GM18511 (cell line): Measurements from ENCODE around the gene AKR7A3.
"Not testable (repeated sequence)": the region's sequence is repeated elsewhere in the genome, so short reads cannot be mapped to it uniquely, and the experiment has no call there.

Experiments
- ATAC-seq: cut with Tn5 transposase; IDR thresholded peaks from one replicate; pipeline ENCODE4 v1.9.1; 2021; ENCODE audit warnings: mild to moderate bottlenecking, moderate library complexity; ENCODE audit not compliant: unreplicated experiment

Gene AKR7A3

DNA sequence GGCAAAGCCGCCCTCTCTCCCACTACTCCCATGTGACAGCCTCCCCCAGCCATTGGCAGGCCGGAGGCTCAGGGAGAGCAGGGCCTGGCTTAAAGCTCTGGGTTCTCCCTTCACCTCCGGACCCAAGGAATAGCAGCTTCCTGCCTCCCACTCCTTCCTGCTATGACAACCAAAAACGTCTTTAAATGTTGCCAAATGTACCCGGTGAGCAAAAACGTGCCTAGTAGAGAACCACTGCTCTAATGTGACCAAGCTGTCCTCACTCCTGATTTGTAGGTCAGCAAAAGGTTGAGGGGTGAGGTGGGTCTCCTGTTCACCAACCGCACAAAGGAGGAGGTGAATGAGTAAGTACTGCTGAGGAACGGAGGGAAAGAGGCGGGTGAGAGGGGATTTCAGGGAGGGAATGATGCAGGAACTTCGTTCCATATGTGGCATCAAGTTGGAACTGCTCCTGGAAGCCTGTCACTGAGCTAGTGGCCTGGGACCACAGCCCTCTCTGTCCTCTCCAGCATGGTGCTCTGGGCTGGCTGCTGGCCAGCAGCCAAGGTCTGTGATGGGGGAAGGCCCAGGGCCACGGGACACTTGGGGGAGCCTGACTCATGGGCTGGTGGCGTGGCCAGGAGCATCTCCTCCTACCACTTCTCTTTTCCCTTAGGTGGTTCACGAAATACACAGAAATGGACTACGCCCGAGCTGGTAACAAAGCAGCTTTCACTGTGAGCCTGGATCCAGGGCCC lies 31.2 kb downstream of the AKR7A3 start:
- ATAC-seq = no peak

DNA sequence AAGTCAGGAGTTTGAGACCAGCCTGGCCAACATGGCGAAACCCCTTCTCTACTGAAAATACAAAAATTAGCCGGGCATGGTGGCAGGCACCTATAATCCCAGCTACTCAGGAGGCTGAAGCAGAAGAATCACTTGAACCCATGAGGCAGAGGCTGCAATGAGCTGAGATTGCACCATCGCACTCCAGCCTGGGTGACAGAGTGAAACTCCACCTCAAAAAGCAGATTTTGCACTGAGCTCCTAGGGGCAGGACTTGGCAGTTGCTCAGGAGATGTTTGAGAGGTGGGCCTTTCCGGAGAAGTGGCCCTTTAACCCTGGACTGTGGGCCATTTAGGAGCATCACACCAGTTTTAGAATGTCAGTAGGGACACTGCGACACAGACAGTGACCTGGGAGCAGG lies 32.3 kb downstream of the AKR7A3 start:
- not testable (repeated sequence) for ATAC-seq

DNA sequence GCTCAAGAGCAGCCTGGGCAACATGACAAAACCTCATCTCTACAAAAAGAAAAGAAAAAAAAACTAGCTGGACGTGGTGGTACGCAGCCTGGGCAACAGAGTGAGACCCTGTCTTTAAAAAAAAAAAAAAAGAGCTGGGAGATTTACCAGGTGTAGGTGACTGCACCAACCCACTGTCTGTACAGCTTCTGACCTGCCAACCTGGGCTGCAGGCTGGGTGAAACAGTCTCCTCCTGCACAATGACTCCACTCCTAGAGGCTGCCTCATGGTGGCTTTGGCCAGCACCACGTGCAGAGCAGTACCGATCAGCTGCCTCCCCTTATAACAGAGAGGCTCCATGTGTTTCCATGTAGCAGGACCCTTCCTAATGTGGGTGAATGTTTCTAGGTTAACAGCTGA lies 33.3 kb downstream of the AKR7A3 start:
- ATAC-seq = no peak

DNA sequence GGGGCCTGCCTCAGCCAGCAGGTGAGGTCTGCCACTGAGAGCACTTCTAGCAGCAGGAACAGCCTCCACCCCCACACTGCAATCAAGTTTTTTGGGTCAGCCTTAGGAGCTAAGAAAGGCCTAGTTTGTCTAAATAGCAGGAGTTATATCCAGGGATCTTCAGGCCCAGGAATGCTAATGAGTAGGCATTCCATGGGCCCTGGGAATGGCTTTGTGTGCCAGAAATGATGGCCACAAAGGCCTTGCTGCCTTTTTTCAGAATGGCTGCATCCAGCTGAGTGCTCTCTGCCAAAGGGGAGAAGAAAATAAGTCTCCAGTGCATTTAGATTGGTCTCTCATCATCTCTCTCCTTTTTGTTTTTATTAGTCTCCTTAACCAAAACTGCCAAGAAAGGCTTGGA lies 34.2 kb downstream of the AKR7A3 start:
- ATAC-seq = no peak

DNA sequence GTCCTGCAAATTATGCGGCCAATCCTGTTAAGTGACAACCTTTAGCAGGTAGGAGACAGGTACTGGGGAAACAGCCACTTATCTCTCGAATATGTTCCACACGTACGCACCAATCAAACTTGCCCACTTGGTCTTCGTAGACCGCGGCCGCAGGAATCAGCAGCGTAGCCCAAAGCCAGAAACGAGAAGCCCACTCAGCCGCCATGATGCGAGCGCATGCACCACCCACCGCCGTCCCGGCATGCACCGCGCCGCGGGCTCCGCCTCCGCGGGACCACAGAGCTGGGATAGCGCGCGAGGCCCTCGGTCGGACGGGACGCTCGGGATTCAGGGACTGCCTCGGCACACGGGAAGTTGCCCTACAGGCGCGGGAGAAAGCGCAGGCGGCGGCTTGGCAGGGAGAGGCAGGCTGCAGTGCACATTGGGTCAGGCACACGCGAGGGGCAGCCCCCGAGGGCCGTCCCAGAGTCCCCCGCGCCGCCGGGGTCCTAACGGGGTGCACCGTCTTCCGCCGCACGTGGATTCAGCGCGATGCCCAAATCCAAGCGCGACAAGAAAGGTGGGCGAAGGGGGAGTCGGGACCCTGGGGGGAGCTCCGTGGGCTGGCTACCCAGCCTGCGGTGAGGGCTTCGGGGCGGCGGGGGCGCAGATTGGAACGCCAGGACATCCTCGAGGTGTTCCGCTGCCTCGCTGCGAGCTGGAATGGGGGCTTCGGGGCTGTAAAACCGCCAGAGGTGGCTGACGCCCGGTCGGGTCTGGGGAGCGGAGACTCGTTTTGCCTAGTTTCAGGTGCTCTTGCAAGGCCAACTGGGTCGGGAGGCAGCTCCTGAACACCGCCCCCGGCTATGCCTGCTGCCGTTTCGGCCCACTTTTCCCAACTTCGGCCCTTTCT lies 37.0 kb downstream of the AKR7A3 start, which contains the start of the genes EMC1 and MRTO4:
Gene EMC1, minus strand, starts transcription at position 220 of the 892 bp plus-strand sequence. Its CDS starts 15 bp downstream, at position 205.
Gene MRTO4, plus strand, starts transcription at position 501 of the 892 bp plus-strand sequence. Its CDS starts 31 bp downstream, at position 532.
- peak; percentile 84 for ATAC-seq

DNA sequence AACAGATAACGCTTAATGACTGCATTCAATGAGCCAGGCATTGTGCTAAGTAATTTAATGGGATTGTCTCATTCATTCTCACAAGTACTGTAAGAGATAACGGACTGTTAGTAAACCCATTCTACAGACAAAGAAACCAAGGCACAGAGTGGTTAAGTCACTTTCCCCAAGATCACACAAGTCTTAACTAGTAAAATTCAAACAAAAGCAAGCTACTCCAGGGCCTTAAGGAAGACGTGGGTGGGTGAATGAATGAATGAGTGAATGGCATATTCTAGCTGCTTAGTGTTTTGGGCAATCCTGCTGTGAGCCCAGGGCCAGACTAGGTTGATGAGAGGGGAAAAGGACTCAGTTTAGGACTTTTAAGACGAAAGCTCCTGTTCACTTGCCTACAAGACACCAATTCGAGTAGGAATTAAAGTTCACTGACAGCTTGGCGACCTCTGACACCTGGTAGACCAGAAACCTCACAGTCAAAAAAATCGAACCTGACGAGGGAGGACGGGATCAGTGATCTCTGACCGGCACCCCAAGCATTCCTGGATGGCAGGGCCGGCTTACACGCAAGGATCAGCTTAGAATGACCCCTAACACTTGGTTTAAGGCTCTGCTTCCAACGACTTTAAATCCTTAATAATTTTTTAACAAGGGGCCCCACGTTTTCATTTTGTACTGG lies 37.8 kb downstream of the AKR7A3 start:
- ATAC-seq = peak; percentile 11

DNA sequence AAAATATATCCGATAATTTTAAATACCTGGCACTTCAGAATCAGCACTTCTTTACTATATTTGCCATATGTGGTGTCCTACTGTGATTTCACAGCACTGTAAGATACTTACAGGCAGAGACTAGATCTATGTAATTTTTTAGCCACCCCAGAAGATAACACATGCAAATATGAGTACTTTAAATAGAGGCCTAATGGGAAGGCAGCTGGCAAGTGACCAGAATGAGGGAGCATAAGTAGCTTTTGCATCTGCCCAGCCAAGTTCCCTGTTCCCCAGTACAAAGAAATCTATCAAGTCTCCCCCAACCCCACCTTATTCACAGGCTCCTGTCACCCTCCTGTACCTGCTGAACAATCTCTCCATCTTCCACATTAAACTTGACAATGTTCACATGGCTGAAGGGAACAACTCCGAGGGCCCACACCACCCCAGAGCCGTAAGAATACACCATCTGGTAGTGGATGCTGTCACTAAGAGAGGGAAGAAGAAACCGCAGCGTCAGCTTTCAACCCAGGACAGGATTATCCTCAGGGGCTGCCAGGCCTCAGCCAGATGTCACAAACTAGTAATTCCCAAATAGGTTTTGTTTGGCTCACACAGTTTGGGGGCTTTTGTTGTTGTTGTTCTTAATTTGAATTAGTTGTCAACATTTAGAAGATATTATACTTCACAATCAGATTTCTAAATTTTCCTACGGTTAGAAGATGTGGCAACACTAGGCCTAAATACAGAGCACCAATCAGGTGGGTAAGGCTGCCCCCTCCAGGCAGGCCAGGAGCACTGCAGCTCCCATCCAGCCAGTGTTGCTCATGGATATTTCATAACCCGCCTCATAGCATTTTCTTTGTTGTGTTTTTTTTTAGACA lies 47.7 kb downstream of the AKR7A3 start:
- no peak for ATAC-seq

DNA sequence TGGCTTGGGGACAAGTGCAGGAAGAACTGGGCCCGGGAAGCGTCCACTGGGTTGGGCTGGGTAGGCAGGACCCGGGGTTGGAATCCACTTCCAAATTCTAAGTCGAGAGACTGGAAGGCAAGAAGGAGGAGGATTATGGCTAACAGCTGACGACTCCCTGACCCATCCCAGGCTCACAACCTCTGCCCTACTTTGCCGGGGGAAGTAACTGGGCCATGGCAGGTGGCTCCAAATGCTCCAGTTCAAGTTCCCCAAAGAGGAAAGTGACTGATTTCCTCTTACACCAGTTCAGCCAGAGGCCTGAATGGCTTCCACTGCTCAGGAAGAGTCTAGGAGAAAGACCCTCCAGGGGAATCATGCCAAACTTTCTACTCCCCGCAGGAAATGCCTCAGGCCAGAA lies 48.7 kb downstream of the AKR7A3 start:
- no peak for ATAC-seq

DNA sequence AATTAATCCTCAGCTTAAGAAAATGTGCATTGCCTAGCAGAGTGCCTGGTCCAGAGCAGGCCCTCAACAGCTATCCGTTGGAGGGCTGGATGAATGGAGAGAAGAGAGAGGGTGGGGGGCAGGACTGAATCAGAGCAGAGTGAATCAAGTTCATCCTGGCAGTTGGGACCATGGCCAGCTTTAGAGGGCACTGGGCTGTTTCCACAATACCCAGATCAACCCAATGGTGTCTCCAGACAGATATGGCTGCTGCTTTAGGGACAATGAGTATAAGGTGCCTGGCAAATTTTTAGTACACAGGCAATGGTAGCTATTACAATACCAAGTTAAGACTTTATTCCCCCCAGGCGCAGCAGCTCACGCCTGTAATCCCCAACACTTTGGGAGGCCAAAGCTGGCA lies 54.3 kb downstream of the AKR7A3 start:
- ATAC-seq = no peak
